NCI-H82 treated with DMSO at 0.1 percent for 48 hours (cell line): ENCODE results near the gene ATP6V0D1.
A peak's percentile ranks its signal among the peaks of the same experiment; 100 is the strongest.

Source experiments
- DNase-seq: peaks from one replicate; lab custom pipeline; 2025; ENCODE audit not compliant: unreplicated experiment; lab: John Stamatoyannopoulos, UW

Gene ATP6V0D1

GRCh38 chr16:67445913-67446907 is 34.7 kb downstream of the ATP6V0D1 start:
- no peak for DNase-seq

- no peak for DNase-seq
These were observed 35.5 kb downstream of the ATP6V0D1 start for GRCh38 chr16:67445441-67445912.

DNA sequence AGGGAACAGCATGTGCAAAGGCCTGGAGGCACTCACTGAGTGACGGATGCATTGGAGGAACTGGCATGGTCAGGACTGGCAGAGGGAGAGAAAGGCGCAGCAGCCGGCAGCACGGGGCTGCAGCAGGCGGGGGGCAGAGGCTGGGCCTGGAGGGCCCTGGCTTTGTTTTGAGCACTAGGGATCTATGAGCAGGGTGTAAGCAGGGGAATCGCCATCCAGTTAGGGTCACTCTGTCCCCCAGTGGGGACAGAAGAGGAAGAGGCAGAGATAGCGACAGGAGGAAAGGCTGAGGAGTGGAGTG is 35.9 kb downstream of the ATP6V0D1 start:
- DNase-seq = no peak

DNA sequence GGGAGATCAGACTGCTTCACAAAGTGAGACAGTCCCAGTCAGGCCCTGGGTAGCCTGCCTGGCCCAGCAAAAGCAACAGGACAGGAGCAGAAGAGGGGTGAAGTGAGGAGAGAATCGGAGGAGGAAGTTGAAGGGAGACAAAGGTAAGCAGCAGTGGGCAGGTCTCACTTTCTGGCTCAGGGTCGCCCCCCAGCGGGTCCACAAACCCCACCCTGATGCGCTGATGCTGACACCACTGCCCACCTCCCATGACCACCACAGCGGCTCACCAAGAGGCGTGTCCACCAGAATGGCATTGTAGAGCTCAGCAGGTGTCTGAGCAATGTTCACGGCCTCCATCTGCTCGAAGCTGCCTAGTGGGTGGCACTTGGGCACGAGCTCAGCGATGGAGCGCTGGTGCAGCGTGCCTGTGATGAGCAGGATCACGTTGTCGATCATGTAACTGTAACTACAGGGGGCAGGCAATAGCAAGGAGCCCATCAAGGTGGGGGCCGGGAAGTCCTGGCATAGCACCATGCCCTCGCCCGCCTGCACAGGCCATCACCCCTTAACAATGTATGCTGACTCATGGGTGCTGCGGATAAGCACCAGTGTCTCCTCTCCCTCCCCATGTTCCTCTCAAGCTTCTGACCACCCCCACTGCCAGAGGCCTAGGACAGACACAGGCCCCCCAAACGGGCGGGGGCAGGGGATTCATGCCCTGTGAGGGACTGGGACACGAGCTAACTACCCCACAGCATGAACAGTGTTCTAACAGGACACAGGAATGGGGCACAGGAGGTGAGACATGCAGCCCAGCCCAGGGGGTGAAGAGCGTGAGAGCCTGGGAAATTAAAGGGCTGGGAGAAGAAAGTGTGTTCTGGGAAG is 36.5 kb downstream of the ATP6V0D1 start:
- DNase-seq = no peak

DNA sequence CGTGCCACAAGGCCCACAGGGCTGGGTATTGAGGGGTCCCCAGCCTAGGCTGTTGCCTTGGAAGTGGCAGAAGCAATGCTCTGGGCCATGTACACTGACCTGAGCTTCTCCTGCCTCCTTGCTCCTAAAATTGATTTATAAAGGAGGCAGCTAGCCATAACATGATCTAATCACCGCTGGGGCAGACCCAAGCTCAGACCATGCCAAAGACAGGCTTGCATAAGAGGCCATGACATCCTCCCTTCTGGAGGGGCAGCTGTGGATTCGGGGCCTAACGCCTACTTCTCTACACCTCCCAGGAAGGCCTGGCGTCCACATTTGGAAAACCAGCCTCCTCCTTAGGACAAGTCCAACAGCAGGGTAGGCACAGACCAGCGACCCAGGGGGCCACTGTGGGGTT is 37.7 kb downstream of the ATP6V0D1 start:
- no peak for DNase-seq

GRCh38 chr16:67442581-67443255 is 38.2 kb downstream of the ATP6V0D1 start:
- no peak for DNase-seq

GRCh38 chr16:67441907-67442306 is 39.0 kb downstream of the ATP6V0D1 start:
- no peak for DNase-seq

DNA sequence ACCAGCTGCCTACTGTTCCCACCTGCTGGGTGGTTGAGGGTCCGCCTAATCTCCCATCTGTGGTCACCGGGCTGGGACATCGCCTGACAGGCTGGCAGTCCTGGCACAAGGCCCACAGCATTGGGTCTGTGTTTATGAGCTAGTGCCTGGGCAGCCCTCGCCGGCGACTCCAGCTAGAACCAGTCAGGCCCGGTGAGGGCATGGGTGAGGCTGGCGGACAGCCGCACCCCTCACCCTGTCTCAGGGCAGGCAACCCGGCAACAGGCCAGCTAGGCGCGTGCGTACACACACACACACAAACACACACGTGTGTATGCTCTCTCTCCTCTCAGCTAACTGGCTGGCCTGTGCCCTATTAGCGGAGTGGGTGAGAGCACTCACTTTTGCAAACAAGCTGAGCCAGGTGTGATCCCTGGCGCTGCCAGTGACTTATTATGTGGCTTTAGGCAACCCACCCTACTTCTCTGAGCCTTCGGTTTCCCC is 39.6 kb downstream of the ATP6V0D1 start:
- no peak for DNase-seq

GRCh38 chr16:67438824-67439393 is 42.0 kb downstream of the ATP6V0D1 start:
- no peak for DNase-seq

- no peak for DNase-seq
These were observed 42.7 kb downstream of the ATP6V0D1 start for GRCh38 chr16:67438098-67438791.

DNA sequence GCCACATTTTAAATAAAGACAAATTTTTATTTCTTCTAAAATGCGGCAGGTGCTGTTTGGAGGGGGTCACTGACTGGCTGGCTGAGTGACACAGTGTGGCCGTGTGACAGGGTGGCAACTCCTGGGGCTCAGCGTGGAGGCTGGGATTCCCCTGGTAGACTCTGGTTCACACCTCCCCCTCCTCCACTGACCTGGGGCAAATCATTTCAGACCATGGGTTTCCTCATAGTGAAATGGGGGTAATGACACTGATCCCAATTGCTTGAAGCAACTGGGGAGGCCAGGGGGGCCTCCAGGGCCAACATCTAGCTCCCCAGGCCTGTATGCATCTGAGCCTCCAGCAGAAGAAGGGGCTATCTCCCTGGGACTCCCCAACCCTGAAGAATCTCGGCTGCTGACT is 43.4 kb downstream of the ATP6V0D1 start:
- DNase-seq = no peak

- DNase-seq = no peak
These were observed 44.2 kb downstream of the ATP6V0D1 start for GRCh38 chr16:67436640-67437193.

DNA sequence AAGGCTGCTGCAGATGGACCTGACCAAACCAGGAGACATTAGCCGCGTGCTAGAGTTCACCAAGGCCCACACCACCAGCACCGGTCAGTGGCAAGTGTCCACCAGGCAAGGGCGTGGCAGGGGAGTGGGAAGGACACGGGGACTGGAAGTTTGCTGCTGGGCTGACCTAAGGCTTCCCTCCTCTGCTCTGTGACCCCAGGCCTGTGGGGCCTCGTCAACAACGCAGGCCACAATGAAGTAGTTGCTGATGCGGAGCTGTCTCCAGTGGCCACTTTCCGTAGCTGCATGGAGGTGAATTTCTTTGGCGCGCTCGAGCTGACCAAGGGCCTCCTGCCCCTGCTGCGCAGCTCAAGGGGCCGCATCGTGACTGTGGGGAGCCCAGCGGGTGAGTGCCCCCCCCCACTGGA is 45.2 kb downstream of the ATP6V0D1 start:
- no peak for DNase-seq

GRCh38 chr16:67433131-67433719 is 47.7 kb downstream of the ATP6V0D1 start:
- no peak for DNase-seq

- no peak for DNase-seq
These were observed 48.5 kb downstream of the ATP6V0D1 start for GRCh38 chr16:67432506-67432890.

DNA sequence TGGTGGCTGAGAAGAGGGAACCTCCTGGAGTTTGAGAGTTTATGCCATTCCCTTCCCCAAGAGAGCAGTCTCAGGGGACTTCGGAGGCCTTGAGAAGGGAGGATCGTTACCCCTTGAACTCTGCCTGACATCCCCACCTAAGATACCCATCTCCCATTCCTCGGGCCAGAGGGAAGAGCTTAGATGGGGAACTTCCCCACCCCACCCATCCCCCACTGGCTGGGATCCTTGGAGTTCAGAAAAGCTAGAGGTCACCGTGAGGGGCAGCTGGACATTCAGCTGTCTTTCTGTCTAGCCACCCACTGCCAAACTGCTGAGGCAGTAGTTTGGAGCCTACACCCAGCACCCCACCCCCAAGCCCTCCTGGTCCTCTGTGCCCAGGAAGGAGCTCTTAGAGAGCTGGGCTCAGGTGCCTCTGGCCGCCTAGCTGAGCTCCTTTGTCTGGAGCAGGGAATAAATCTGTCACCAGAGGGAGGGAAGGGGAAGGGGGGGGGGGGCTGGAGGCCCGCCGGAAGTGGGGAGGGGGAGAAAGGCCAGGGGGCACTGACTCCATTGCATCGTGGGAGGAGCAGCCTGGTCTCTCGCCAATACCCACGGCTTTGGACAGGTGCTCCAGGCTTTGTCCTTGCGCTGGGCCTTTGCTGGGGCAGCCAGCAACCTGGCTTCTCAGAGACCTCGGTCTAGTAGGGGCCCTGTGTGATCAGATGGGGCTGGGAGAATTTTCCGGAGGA is 49.0 kb downstream of the ATP6V0D1 start:
- DNase-seq = peak; percentile 21

- peak; percentile 23 for DNase-seq
These were observed 49.8 kb downstream of the ATP6V0D1 start, which contains the start of gene HSD11B2 for GRCh38 chr16:67430977-67431774. Gene HSD11B2 (plus strand): TSS chr16:67431121. CDS start chr16:67431249, 128 bp downstream.

GRCh38 chr16:67430504-67430976 is 50.4 kb downstream of the ATP6V0D1 start:
- no peak for DNase-seq
